HG02981 (cell line): ENCODE results near the gene LIPC.

Experiments used
- ATAC-seq: cut with Tn5 transposase; IDR thresholded peaks from one replicate; pipeline ENCODE4 v1.9.1; 2021; ENCODE audit warnings: mild to moderate bottlenecking, moderate library complexity; ENCODE audit not compliant: unreplicated experiment

LIPC gene

GRCh38 chr15:58490888-58491473, 59.2 kb downstream of the LIPC start:
- ATAC-seq, result no peak

GRCh38 chr15:58491499-58492202, 59.9 kb downstream of the LIPC start:
- no peak for ATAC-seq

- no peak for ATAC-seq
These were observed 61.0 kb downstream of the LIPC start for GRCh38 chr15:58492661-58493397.

GRCh38 chr15:58494567-58494966, 62.8 kb downstream of the LIPC start:
- ATAC-seq, result no peak

GRCh38 chr15:58495891-58496408, 64.2 kb downstream of the LIPC start:
- no peak for ATAC-seq

- no peak for ATAC-seq
These were observed 65.4 kb downstream of the LIPC start for GRCh38 chr15:58497046-58497785.

GRCh38 chr15:58498821-58499580, 67.2 kb downstream of the LIPC start:
- ATAC-seq, result no peak

- ATAC-seq, result no peak
These were observed 69.2 kb downstream of the LIPC start for GRCh38 chr15:58501006-58501405.

- no peak for ATAC-seq
These were observed 69.9 kb downstream of the LIPC start for GRCh38 chr15:58501636-58502188.

- no peak for ATAC-seq
These were observed 71.6 kb downstream of the LIPC start for GRCh38 chr15:58503139-58504027.

- ATAC-seq, result no peak
These were observed 73.0 kb downstream of the LIPC start for GRCh38 chr15:58504674-58505234.

- no peak for ATAC-seq
These were observed 73.8 kb downstream of the LIPC start for GRCh38 chr15:58505581-58505980.

- no peak for ATAC-seq
These were observed 74.3 kb downstream of the LIPC start for GRCh38 chr15:58506064-58506490.

GRCh38 chr15:58506783-58507668, 75.2 kb downstream of the LIPC start:
- no peak for ATAC-seq

GRCh38 chr15:58509556-58509955, 77.8 kb downstream of the LIPC start:
- ATAC-seq, result no peak

GRCh38 chr15:58510715-58511598, 79.2 kb downstream of the LIPC start:
- no peak for ATAC-seq

- no peak for ATAC-seq
These were observed 79.8 kb downstream of the LIPC start for GRCh38 chr15:58511599-58511987.
